ENCODE measurements around the gene PCBP4.
A peak's percentile ranks its signal among the peaks of the same experiment; 100 is the strongest.

The PCBP4 gene

GRCh38 chr3:51949121-51949520, 18.1 kb downstream of the PCBP4 start:
- Histone ChIP-seq H3K36me3 (ENCODE audit: insufficient read depth, low read length) (no peaks in the 10 kb centered on the region), H3K4me3 (ENCODE audit: low read length) (no peak overlapping the region), H3K4me1 (ENCODE audit: insufficient read depth, low read length) (no peaks in the 10 kb centered on the region), H3K9ac (ENCODE audit: low read depth, low read length) (no peak overlapping the region), H3K9me3 (ENCODE audit: insufficient read depth, low read depth, low read length) (no peaks in the 10 kb centered on the region), H3K27ac (ENCODE audit: low read depth, low read length) (no peak overlapping the region), H3K27me3 (ENCODE audit: insufficient read depth, low read length) (peaks cover 37% of the 10 kb centered on the region)
- WGBS, result 92% methylated on average over 5 of the region's 5 CpGs

- H3K9me3 ChIP-seq (ENCODE audit: insufficient read depth, low read depth, low read length), result no peaks in the 10 kb centered on the region
- H3K4me3 ChIP-seq (ENCODE audit: low read length), result no peak overlapping the region
- no peak overlapping the region for H3K9ac ChIP-seq (ENCODE audit: low read depth, low read length)
- H3K4me1 ChIP-seq (ENCODE audit: insufficient read depth, low read length), result no peaks in the 10 kb centered on the region
- no peak overlapping the region for H3K27ac ChIP-seq (ENCODE audit: low read depth, low read length)
- peaks cover 27% of the 10 kb centered on the region for H3K27me3 ChIP-seq (ENCODE audit: insufficient read depth, low read length)
- no peaks in the 10 kb centered on the region for H3K36me3 ChIP-seq (ENCODE audit: insufficient read depth, low read length)
- WGBS, result 88% methylated on average over 10 of the region's 10 CpGs
Observed at GRCh38 chr3:51948016-51948580, 19.2 kb downstream of the PCBP4 start.

- H3K9ac ChIP-seq (ENCODE audit: low read depth, low read length), result no peak overlapping the region; the same call in 1 of the 2 replicates
- no peaks in the 10 kb centered on the region for H3K36me3 ChIP-seq (ENCODE audit: insufficient read depth, low read length)
- no peak overlapping the region for H3K27ac ChIP-seq (ENCODE audit: low read depth, low read length)
- peaks cover 3% of the 10 kb centered on the region; the same call in 1 of the 2 replicates for H3K4me1 ChIP-seq (ENCODE audit: insufficient read depth, low read length)
- H3K27me3 ChIP-seq (ENCODE audit: insufficient read depth, low read length), result peaks cover 25% of the 10 kb centered on the region
- H3K4me3 ChIP-seq (ENCODE audit: low read length), result no peak overlapping the region
- H3K9me3 ChIP-seq (ENCODE audit: insufficient read depth, low read depth, low read length), result no peaks in the 10 kb centered on the region
- 75% methylated on average over 13 of the region's 13 CpGs for WGBS
Observed at GRCh38 chr3:51947215-51947900, 19.9 kb downstream of the PCBP4 start.

GRCh38 chr3:51946796-51947195, 20.5 kb downstream of the PCBP4 start:
- peaks cover 4% of the 10 kb centered on the region; the same call in 1 of the 2 replicates for H3K4me1 ChIP-seq (ENCODE audit: insufficient read depth, low read length)
- H3K27ac ChIP-seq (ENCODE audit: low read depth, low read length), result no peak overlapping the region
- no peak overlapping the region for H3K9ac ChIP-seq (ENCODE audit: low read depth, low read length)
- peaks cover 20% of the 10 kb centered on the region for H3K27me3 ChIP-seq (ENCODE audit: insufficient read depth, low read length)
- 90% methylated on average over 4 of the region's 4 CpGs for WGBS
- no peaks in the 10 kb centered on the region for H3K9me3 ChIP-seq (ENCODE audit: insufficient read depth, low read depth, low read length)
- no peak overlapping the region for H3K4me3 ChIP-seq (ENCODE audit: low read length)
- no peaks in the 10 kb centered on the region for H3K36me3 ChIP-seq (ENCODE audit: insufficient read depth, low read length)

GRCh38 chr3:51945926-51946705, 21.1 kb downstream of the PCBP4 start:
- H3K9ac ChIP-seq (ENCODE audit: low read depth, low read length), result no peak overlapping the region
- H3K9me3 ChIP-seq (ENCODE audit: insufficient read depth, low read depth, low read length), result no peaks in the 10 kb centered on the region
- no peaks in the 10 kb centered on the region for H3K36me3 ChIP-seq (ENCODE audit: insufficient read depth, low read length)
- H3K4me3 ChIP-seq (ENCODE audit: low read length), result no peak overlapping the region
- H3K27ac ChIP-seq (ENCODE audit: low read depth, low read length), result no peak overlapping the region
- peaks cover 15% of the 10 kb centered on the region for H3K27me3 ChIP-seq (ENCODE audit: insufficient read depth, low read length)
- WGBS, result 94% methylated on average over 14 of the region's 14 CpGs
- H3K4me1 ChIP-seq (ENCODE audit: insufficient read depth, low read length), result peaks cover 4% of the 10 kb centered on the region; the same call in 1 of the 2 replicates

- H3K27me3 ChIP-seq (ENCODE audit: insufficient read depth, low read length), result peaks cover 6% of the 10 kb centered on the region
- H3K4me1 ChIP-seq (ENCODE audit: insufficient read depth, low read length), result peaks cover 4% of the 10 kb centered on the region; the same call in 1 of the 2 replicates
- H3K9me3 ChIP-seq (ENCODE audit: insufficient read depth, low read depth, low read length), result no peaks in the 10 kb centered on the region
- no peak overlapping the region for H3K4me3 ChIP-seq (ENCODE audit: low read length)
- H3K36me3 ChIP-seq (ENCODE audit: insufficient read depth, low read length), result no peaks in the 10 kb centered on the region
- 90% methylated on average over 18 of the region's 18 CpGs for WGBS
- no peak overlapping the region for H3K27ac ChIP-seq (ENCODE audit: low read depth, low read length)
- no peak overlapping the region for H3K9ac ChIP-seq (ENCODE audit: low read depth, low read length)
Observed at GRCh38 chr3:51945031-51945840, 22.0 kb downstream of the PCBP4 start.

GRCh38 chr3:51944451-51945021, 22.7 kb downstream of the PCBP4 start:
- 90% methylated on average over 11 of the region's 11 CpGs for WGBS
- H3K27me3 ChIP-seq (ENCODE audit: insufficient read depth, low read length), result no peaks in the 10 kb centered on the region; the same call in 1 of the 2 replicates

GRCh38 chr3:51943451-51944391, 23.5 kb downstream of the PCBP4 start:
- Histone ChIP-seq H3K9ac (ENCODE audit: low read depth, low read length) (no peak overlapping the region), H3K4me3 (ENCODE audit: low read length) (no peak overlapping the region), H3K9me3 (ENCODE audit: insufficient read depth, low read depth, low read length) (no peaks in the 10 kb centered on the region), H3K36me3 (ENCODE audit: insufficient read depth, low read length) (peaks cover 11% of the 10 kb centered on the region), H3K4me1 (ENCODE audit: insufficient read depth, low read length) (peaks cover 4% of the 10 kb centered on the region; the same call in 1 of the 2 replicates), H3K27ac (ENCODE audit: low read depth, low read length) (no peak overlapping the region), H3K27me3 (ENCODE audit: insufficient read depth, low read length) (no peaks in the 10 kb centered on the region; the same call in 1 of the 2 replicates)
- 94% methylated on average over 21 of the region's 21 CpGs for WGBS

More at GRCh38 chr3:51944451-51945021, 22.7 kb downstream of the PCBP4 start:
- peaks cover 3% of the 10 kb centered on the region for H3K36me3 ChIP-seq (ENCODE audit: insufficient read depth, low read length)
- H3K4me3 ChIP-seq (ENCODE audit: low read length), result no peak overlapping the region
- no peak overlapping the region for H3K27ac ChIP-seq (ENCODE audit: low read depth, low read length)
- no peaks in the 10 kb centered on the region for H3K9me3 ChIP-seq (ENCODE audit: insufficient read depth, low read depth, low read length)
- no peak overlapping the region for H3K9ac ChIP-seq (ENCODE audit: low read depth, low read length)
- peaks cover 4% of the 10 kb centered on the region; the same call in 1 of the 2 replicates for H3K4me1 ChIP-seq (ENCODE audit: insufficient read depth, low read length)

- WGBS, result 83% methylated on average over 17 of the region's 17 CpGs
- Histone ChIP-seq H3K9ac (ENCODE audit: low read depth, low read length) (peak overlapping the region; percentile 58; the same call in 1 of the 2 replicates), H3K4me1 (ENCODE audit: insufficient read depth, low read length) (peaks cover 4% of the 10 kb centered on the region; the same call in 1 of the 2 replicates), H3K36me3 (ENCODE audit: insufficient read depth, low read length) (peaks cover 20% of the 10 kb centered on the region), H3K4me3 (ENCODE audit: low read length) (peak overlapping the region; percentile 49), H3K27me3 (ENCODE audit: insufficient read depth, low read length) (no peaks in the 10 kb centered on the region; the same call in 1 of the 2 replicates), H3K9me3 (ENCODE audit: insufficient read depth, low read depth, low read length) (no peaks in the 10 kb centered on the region), H3K27ac (ENCODE audit: low read depth, low read length) (no peak overlapping the region)
Observed at GRCh38 chr3:51942603-51943450, 24.4 kb downstream of the PCBP4 start.
